ENCODE results near the gene STIMATE.

Gene STIMATE

DNA sequence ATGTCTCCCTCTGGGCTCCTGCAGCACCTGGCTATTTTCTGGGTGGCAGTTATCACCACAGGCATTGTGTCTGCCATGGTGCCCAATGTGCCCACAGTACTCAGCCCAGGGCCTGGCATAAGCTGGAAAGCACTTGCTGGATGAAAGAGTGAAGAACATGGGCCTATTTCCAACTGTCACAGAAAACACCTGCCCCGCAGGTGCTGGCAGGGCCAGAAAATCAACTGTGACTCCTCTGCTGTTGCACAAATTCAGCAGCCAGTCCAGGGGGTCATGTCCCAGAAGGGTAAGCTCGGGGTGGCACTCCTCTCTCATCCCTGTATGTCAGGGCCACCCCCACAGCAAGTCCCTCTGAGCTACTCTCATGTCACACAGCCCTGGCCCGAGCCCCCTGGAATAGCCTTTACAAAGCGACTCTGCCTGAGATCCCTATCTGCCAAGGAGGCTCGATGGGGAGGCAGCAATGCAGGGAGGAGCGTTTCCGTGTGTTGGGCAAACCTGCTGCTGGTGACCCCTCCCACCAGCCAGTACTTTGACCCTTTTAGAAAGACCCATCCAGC is 85.8 kb downstream of the STIMATE start:
- no peak for DNase-seq

DNA sequence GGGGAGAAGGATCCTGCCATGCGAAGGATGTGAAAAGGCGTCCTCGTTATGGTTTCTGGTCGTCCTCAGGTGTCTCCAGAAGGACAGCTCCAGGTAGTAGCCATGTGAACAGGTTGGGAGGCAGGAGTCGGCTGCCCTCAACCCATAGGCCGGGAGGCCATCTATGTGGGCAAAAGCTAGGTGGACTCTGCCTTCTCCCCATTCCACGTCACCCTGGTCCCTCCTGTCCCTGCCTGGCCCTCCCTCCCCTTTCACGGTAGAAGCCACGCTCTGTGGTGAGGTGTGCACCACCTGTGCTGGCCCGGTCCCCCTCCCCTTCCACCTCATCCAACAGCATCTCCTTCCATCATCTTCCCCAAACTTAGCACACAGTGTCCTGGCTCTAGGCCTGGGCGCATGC is 86.4 kb downstream of the STIMATE start:
- no peak for DNase-seq

DNA sequence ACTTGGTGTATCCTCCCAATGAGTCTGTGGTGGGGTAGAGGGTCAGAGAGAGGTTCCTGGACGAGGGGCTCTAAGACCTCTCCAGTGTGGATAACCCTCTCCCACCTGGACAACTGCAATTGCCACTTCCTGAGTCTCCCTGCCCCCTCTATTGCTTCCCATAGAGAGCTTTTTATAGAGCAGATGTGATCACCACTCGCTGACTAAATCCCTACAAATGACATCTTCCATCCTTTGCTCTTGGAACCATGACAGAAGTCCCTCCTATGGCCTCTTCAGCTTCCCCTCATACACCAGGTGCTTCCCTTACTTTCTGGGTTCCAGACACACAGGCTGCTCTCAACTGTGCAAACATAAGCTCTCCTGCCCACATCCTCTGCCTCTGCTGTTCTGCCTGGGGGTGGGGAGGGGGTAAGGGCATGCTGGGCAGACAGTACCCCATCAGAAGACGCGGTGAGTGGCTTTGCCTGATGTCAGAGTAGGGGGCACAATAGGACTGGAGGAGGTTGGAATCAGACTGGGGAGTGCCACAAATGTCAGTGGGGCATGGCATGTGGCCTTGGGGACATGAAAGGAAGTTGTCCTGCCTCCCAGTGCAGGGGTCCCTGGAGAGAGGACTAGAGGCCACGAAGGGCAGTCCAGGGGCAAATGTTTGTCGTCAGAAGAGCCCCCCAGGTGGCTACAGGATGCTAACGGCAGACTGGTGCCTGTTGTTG is 87.5 kb downstream of the STIMATE start:
- no peak for DNase-seq

DNA sequence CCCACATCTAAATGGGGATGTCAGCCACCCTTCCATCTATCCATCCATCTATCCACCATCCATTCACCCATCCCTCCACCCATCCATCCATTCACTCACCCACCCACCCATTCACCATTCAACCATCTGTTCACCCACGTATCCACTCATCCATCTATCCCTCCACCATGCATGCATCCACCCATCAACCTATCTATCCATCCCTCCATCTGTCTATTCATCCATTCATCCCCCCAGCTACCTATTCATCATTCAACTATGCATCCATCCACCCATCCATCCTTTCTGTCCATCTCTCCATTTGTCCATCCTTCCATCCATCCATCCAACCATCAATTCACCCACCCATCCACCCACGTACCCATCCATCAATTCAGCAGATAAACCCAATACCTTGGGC is 88.2 kb downstream of the STIMATE start:
- no peak for DNase-seq

DNA sequence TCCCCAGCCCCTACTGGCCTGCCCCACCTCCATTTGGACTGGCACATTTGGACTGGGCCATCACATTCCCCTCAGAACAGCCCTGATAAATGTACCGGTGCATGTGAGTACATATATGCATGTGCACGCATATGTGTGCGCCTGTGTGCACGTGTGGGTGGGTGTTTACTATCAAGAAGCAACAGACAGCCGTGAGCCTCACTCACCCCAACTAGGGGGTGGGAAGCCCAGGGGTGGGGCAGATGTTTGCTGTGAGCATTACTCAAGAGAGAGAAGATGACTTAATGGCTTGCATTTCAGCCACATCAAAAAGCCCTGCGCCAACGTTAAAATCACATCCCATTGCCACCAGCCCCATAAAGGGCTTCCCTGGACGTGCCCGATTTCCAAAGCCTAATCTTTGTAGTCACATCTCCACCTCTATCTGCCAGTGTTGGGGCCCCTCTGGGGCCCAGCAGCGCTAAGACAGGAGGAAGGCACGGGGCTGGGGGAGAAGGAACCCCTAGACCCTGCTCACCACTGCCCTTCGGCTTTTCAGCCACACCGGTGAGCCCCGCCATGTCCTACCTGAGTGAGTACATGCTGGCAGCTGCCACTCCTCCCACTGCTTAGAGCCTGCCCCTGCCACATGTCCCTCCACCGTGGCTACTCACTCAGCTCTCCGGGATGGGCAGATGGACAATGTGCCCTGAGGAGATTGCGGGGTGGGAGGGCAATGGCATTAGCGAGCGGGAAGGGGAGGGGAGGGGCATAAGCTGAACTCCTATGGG is 91.9 kb downstream of the STIMATE start:
- no peak for DNase-seq

DNA sequence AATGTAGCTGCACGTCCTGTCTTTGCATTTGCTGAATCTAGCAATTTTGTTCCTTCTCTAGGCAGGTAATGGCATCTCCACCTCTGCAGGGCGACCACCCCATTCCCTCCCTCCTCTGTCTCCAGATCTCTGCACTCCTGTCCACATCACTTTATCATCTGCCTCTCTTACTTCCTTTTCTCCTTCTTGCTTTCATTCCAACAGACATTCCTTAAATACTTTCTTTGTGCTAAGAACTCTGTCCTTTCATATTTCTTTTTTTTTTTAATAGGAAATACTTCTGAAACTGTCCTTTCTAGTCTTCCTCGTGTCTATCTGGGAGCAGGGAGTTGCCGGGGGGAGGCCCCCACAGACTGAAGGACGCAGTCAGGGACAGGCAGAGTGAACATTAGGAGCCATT is 95.5 kb downstream of the STIMATE start:
- no peak for DNase-seq

DNA sequence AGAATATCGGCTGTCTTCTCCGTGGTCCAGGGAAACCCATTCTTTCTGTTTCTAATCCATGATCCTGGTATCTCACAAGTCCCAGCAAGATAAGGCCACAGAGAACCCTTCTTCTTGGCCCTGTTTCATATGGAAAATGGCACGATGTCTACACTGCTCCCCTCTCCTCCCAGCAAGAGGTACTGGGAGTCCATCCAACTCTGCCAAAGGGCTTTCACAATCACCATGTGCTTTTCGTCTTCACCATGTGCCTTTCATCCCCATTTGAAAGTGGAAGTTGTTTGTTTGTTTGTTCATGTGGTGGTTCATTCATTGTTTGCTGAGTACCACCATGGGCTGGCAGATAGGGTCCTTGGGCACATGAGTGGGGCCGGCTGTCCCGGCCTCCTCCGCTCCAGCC is 97.3 kb downstream of the STIMATE start:
- no peak for DNase-seq

DNA sequence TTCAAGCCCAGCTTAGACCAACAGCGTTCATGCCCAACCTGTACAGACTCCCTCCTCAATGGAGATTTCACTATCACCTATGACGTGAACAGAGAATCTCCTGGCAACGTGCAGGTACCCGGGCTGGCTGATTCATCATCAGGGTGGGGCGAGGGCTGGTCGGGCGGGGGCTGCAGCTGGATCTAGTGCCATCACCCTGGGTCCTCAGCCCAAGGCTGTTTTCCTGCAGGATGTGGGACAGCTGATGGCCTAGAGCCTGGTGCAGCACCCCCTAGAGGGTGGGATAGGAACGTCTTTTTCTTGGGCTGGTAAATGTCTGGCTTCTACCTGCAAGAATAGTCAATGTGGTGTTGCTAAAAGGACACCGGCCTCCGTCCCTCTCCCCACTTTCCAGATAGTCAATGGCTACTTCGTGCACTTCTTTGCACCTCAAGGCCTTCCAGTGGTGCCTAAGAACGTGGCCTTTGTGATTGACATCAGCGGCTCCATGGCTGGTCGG is 98.3 kb downstream of the STIMATE start:
- DNase-seq = no peak

DNA sequence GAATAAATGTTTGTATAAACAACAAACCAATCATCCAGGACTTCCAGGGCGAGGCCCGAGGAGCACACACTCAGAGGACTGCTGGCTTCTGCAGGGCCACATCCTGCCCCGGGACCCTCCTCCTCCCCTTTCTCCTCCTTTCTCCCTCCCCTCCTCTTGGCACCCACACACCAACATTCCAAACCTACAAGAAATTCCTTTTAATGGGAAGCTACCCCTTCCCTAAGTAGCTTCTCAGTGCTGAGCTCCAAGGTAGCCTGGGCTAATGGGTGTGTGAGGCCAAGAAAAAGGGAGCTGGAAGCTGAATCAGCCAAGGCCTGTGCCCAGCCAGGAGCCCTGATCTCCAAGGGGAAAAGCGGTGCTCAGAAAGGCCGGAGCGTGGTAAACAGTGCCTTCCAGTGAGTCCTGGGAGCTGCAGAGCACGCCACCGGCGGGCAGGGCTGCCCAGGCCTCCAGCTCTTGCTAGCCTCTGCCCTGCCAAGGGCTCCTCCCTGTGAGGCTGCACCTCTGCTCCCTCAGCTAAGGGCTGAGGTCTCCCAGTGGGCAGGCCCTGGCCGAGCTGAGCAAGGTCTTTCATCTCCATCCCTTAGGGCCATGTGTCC is 98.9 kb downstream of the STIMATE start:
- no peak for DNase-seq

DNA sequence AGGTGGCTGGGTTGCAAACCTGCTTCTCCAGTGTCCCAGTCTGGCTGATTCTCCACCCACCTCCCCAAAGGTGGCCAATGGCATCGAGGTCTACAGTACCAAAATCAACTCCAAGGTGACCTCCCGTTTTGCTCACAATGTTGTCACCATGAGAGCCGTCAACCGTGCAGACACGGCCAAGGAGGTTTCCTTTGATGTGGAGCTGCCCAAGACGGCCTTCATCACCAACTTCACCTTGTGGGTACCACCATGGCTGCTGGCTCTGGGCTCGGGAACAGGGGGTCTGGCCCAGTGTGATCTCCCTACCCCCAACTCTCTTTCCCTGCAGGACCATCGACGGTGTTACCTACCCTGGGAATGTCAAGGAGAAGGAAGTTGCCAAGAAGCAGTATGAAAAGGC is 100.9 kb downstream of the STIMATE start:
- DNase-seq = no peak

DNA sequence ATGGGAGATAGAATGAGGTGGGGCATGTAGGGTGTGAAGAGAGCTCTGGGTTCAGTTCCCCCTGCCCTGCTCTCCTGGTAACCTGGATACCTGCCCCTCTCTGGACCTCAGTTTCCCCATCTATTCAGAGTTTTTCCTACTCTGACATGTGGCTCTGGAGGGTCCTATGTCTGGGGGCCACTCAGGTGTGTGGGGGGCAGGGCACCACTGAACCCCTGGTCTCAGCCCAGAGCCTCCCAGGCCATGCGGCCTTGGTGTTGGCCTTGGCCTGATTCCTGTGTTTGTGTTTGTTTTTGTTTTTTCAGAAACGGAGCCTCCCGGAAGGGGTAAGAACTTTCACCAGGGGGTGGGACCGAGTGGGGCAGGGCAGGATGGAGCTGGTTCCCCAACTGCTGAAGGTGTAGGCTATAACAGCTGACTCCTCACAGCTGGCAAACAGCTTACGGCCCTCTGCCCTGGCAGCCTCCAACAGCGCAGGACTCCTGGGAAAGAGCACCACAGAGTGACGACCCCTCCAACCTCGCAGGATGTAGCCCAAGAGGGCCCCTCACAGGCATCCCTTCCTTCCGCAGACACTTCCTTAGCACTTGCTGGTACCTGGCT is 101.9 kb downstream of the STIMATE start:
- DNase-seq = no peak

DNA sequence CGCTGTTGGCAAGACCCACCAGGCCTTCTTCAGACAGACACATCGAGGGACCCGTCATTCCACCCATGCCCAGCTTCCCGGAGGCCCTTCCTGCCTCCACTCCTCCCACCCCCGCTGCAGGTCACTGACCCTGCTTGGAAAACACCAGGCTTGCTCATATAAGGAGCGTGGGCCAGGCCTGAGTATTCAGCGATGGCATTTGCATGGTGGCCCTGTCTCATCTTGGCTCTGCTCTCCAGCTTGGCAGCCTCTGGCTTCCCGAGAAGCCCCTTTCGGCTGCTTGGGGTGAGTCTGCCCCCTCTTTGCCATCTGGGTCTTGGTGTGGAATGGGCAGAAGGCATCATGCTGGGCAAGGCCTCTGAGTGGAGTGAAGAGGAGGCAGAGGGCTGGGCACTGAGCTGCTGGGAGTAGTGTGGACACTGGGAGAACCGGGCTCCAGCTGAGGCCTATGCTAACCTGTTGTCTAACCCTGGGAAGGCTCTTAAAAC is 102.7 kb downstream of the STIMATE start, which contains the start of gene ITIH3:
Gene ITIH3 (plus strand): TSS at position 185 of the 488 bp plus-strand sequence. CDS start 8 bp downstream, at position 193.
- no peak for DNase-seq

DNA sequence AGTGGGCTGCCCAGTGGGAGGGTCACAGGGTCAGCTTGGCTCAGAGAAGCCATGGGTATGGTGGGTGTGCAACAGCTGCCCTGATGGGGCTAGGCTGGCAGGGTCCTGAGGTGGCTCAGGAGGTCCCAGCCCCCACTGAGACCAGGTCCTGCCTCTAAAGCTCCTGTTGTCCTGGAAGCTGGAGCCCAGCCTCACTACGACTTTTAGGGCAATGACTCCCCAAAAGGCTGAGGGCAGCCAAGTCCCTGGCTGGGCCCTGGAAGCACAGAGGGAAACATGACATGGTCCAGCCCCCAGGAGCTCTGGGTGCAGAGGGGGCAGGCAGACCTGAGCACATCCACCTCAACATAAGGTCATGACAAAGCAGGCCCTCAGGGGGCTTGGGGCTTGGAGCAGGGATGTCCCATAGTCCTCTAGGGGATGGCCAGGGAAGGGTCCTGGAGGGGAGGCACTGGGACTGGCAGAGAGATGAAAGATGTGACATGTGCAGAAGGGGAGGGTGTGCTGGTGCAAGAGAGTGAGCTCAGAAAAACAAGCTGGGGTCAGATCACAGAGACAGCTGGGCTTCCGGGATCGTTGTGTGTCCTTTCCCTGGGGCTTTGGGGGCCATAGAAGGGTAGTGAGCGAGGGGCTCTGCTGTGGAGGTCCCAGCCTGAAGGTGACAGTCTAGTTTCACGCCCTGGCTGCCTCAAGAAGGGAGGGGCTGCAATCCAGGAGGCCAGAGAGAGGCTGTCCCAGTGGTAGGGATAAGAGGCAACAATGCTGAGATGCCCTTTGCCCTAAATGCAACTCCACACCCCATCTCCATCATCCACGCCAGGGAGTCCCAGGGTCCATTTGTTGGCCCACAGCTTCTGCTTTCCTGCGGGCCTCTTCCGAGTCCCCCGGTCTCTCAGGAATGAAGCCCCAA is 103.4 kb downstream of the STIMATE start:
- DNase-seq = no peak

DNA sequence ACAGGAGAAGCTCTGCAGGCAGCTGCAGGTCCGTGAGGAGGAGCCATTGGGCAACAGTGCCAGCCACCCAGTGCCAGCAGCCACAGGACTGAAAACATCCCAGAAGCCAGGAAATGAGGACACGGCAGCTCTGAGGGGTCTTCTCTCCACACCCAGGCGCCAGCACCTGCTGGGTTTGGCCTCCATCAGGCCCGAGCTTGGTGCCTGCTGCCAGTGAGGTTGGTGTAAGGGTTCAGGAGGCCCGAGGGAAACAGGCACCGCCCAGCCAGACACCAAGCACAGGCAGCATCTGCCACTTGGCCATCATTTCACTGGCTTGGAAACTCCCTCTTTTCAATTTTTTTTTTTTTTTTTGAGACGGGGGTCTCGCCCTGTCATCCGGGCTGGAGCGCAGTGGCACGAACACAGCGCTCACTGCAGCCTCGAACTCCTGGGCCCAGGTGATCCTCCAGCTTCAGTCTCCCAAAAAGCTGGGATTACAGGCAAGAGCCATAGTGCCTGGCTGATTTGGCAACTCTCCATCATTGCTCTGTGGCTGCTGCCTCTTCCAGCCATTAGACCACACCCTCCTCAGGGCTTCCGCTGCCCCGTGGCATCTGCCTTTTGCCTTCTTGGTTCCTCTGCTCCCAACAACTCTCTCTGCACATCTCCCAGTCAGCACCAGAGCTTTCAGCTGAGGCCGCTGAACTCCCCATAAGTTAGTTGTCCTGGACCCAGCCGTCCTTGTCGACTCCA is 104.2 kb downstream of the STIMATE start:
- no peak for DNase-seq

DNA sequence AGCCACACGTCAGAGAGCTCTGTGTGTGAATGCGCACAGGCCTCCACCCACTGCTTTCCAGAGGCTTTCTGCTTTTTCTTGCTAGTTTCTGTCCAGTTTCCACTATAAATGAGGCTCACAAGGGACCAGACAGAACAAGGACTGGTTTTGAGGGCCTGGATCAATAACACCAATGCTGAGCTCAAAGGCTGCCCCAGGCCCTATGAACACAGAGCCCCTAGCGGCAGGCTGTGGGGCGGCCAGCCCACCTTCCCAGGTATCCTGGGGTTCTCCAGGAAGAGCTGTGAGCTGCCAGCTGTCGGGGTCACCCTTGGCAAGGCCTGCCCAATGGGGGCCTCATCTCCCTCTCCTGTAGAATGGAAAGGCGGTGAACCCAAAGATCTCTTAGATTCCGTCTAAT is 104.9 kb downstream of the STIMATE start:
- DNase-seq = no peak

DNA sequence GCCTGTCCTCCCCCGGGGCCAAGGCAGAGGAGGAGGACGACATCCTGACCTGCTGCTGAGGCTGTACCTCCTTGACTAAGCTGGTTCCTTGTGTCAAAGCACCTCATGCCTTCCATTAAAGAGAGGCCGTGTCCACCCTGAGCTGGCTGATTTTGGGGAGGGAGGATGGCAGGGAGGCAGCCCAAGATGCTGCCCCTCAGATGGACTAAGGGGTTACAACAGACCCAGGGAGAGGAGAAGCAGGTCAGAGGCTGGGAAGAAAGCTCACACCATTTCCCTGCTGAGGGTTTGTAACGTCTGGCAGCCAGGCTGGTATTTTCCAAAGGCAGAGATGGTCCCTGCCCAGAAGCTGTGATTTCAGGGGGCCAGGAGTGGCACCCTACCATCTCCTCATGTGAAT is 105.4 kb downstream of the STIMATE start:
- DNase-seq = no peak

DNA sequence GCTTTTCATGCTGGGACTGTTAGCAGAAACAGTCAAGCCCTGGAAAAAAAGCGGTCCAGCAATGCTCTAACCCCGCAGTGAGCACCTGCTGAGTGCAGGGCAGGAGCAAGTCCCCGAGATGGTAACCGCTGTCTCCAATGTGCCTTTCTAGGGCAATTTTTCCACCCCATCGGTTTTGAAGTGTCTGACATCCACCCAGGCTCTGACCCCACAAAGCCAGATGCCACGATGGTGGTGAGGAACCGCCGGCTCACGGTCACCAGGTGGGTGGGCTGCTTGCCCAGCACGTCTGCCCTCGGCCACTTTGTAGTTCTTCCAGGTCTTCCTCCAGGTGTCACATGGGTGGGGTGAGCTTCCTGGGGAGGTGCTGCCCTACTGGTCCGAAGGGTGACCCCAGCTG is 106.0 kb downstream of the STIMATE start:
- no peak for DNase-seq

DNA sequence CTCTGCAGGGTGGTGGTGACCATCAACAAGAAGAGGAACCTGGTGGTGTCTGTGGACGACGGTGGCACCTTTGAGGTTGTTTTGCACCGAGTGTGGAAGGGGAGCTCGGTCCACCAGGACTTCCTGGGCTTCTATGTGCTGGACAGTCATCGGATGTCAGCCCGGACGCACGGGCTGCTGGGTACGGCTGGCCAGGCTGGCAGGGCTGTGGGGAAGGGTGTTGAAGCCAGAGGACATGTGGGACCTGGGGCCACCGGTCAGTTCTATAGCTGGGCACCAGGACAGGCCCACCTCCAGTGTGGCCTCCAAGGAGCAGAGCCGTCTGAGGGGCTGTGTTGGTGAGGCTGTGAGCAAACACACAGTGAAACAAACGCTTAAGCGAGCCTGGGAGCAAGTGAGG is 106.6 kb downstream of the STIMATE start:
- no peak for DNase-seq

DNA sequence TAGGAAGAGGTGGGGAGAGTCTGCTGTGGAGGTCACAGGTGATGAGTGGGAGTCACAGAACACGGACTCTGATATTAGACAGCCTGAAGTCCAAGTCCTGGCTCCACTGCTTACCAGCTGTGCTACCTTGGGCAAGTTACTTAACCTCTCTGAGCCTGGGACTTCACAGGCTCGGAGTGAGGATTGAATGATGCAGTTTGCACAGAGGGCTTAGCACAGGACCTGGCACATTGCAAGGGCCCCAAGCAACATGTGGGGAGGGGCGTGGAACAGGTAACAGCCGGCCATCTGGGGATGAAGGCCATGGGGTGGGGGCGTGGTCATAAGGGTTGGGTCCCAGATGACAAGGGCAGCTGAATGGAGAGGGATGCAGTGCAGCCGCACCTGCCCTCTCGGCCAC is 107.0 kb downstream of the STIMATE start:
- no peak for DNase-seq

DNA sequence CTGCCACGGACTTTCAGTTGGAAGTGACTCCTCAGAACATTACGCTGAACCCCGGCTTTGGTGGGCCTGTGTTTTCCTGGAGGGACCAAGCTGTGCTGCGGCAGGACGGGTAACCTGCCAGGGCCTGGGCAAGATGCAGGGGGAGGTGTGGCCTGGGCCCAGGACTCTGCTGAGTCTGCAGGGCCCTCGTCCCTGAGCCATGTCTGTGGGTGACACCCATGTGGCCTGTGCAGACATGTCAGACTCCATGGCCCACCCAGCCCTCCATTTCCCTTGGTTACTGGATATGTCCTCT is 107.7 kb downstream of the STIMATE start:
- DNase-seq = no peak
